ENCODE measurements around the gene CEP55. TPM values are rescaled to one million over a fixed set of nuclear protein-coding genes. Genes with fewer than 3 reads are reported as not detected.
"Not testable (repeated sequence)": the region's sequence is repeated elsewhere in the genome, so short reads cannot be mapped to it uniquely, and the experiment has no call there.

CEP55 gene
- total RNA-seq, 1 donor from 2014 or later = 1.4 TPM

GRCh38 chr10:93535293-93535692, 38.9 kb downstream of the CEP55 start:
- no peaks in the 10 kb centered on the region for H3K4me1 ChIP-seq
- no peak for TF ChIP-seq CTCF (IDR thresholded peaks at IDR 0.05)
- no peaks in the 10 kb centered on the region for H3K9me3 ChIP-seq
- intact Hi-C loops (cut with DNase I) = no loop called here
- no peaks in the 10 kb centered on the region for H3K36me3 ChIP-seq
- H3K4me3 ChIP-seq = no peak overlapping the region
- DNase-seq (no peak), ATAC-seq (no peak)
- H3K27ac ChIP-seq = no peak overlapping the region
- H3K27me3 ChIP-seq (ENCODE audit: low read depth) = no peaks in the 10 kb centered on the region

- H3K27ac ChIP-seq; intact Hi-C loops (cut with DNase I); H3K9me3 ChIP-seq; ATAC-seq; H3K36me3 ChIP-seq; H3K4me3 ChIP-seq; DNase-seq; H3K27me3 ChIP-seq (ENCODE audit: low read depth): not testable (repeated sequence)
- H3K4me1 ChIP-seq = peaks cover 11% of the 10 kb centered on the region
These were observed 44.5 kb downstream of the CEP55 start for GRCh38 chr10:93540871-93541270.

GRCh38 chr10:93541402-93542357, 45.3 kb downstream of the CEP55 start:
- Histone ChIP-seq H3K4me1 (peaks cover 11% of the 10 kb centered on the region), H3K27me3 (ENCODE audit: low read depth) (no peaks in the 10 kb centered on the region), H3K9me3 (no peaks in the 10 kb centered on the region), H3K4me3 (peak overlapping the region; percentile 12), H3K27ac (no peak overlapping the region), H3K36me3 (no peaks in the 10 kb centered on the region)
- intact Hi-C loops (cut with DNase I) = no loop called here
- DNase-seq (no peak), ATAC-seq (peak; percentile 85)
- peak; percentile 85 for TF ChIP-seq CTCF (IDR thresholded peaks at IDR 0.05)

GRCh38 chr10:93542358-93542791, 46.0 kb downstream of the CEP55 start:
- H3K9me3 ChIP-seq = no peaks in the 10 kb centered on the region
- no peaks in the 10 kb centered on the region for H3K36me3 ChIP-seq
- H3K4me3 ChIP-seq = peak overlapping the region; percentile 12
- DNase-seq (no peak), ATAC-seq (peak; percentile 34 to 45)
- H3K27ac ChIP-seq = no peak overlapping the region
- H3K4me1 ChIP-seq = peaks cover 11% of the 10 kb centered on the region
- intact Hi-C loops (cut with DNase I) = no loop called here
- no peak for TF ChIP-seq CTCF (IDR thresholded peaks at IDR 0.05)
- no peaks in the 10 kb centered on the region for H3K27me3 ChIP-seq (ENCODE audit: low read depth)

- H3K27ac ChIP-seq; DNase-seq; H3K9me3 ChIP-seq; H3K36me3 ChIP-seq; H3K4me3 ChIP-seq; intact Hi-C loops (cut with DNase I); ATAC-seq; H3K27me3 ChIP-seq (ENCODE audit: low read depth); H3K4me1 ChIP-seq: not testable (repeated sequence)
These were observed 50.6 kb downstream of the CEP55 start for GRCh38 chr10:93546995-93547394.

GRCh38 chr10:93547522-93547921, 51.1 kb downstream of the CEP55 start:
- H3K36me3 ChIP-seq = no peaks in the 10 kb centered on the region
- H3K27ac ChIP-seq = no peak overlapping the region
- DNase-seq (no peak), ATAC-seq (no peak)
- no peaks in the 10 kb centered on the region for H3K9me3 ChIP-seq
- no peak overlapping the region for H3K4me3 ChIP-seq
- peaks cover 2% of the 10 kb centered on the region for H3K4me1 ChIP-seq
- H3K27me3 ChIP-seq (ENCODE audit: low read depth) = no peaks in the 10 kb centered on the region
- no peak for TF ChIP-seq CTCF (IDR thresholded peaks at IDR 0.05)
- intact Hi-C loops (cut with DNase I) = no loop called here
